Activated naive CD8-positive, alpha-beta T cell (primary cell): ENCODE results near the gene THSD4.

Experiments used
- H3K27ac Mint-ChIP-seq: one replicate; pipeline ENCODE4 v1.8.0; 2021; ENCODE audit warnings: mixed read lengths
- H3K27me3 Mint-ChIP-seq: one replicate; pipeline ENCODE4 v1.8.0; 2021; ENCODE audit warnings: mixed read lengths
- H3K36me3 Mint-ChIP-seq: one replicate; pipeline ENCODE4 v1.8.0; 2021; ENCODE audit warnings: mixed read lengths
- H3K4me1 Mint-ChIP-seq: one replicate; pipeline ENCODE4 v1.8.0; 2021; ENCODE audit warnings: low read depth, mixed read lengths
- H3K4me3 Mint-ChIP-seq: one replicate; pipeline ENCODE4 v1.8.0; 2021; ENCODE audit warnings: mild to moderate bottlenecking, mixed read lengths
- H3K9me3 Mint-ChIP-seq: one replicate; pipeline ENCODE4 v1.8.0; 2021; ENCODE audit warnings: low read depth, mixed read lengths

Gene THSD4

GRCh38 chr15:71811752-71812735, 696.8 kb downstream of the THSD4 start:
- Mint-ChIP-seq H3K36me3 (no peaks in the 10 kb centered on the region), H3K27me3 (no peaks in the 10 kb centered on the region), H3K4me1 (no peaks in the 10 kb centered on the region), H3K27ac (no peak overlapping the region), H3K4me3 (no peak overlapping the region), H3K9me3 (no peaks in the 10 kb centered on the region)

GRCh38 chr15:71812966-71813722, 697.9 kb downstream of the THSD4 start:
- peaks cover 8% of the 10 kb centered on the region for H3K9me3 Mint-ChIP-seq
- H3K36me3 Mint-ChIP-seq, result no peaks in the 10 kb centered on the region
- no peak overlapping the region for H3K27ac Mint-ChIP-seq
- no peaks in the 10 kb centered on the region for H3K27me3 Mint-ChIP-seq
- no peak overlapping the region for H3K4me3 Mint-ChIP-seq
- no peaks in the 10 kb centered on the region for H3K4me1 Mint-ChIP-seq

- Mint-ChIP-seq H3K4me1 (no peaks in the 10 kb centered on the region), H3K9me3 (peaks cover 14% of the 10 kb centered on the region), H3K27me3 (no peaks in the 10 kb centered on the region), H3K27ac (no peak overlapping the region), H3K4me3 (no peak overlapping the region), H3K36me3 (no peaks in the 10 kb centered on the region)
Measured at GRCh38 chr15:71813723-71814470, 698.6 kb downstream of the THSD4 start.

- Mint-ChIP-seq H3K27me3 (no peaks in the 10 kb centered on the region), H3K36me3 (peaks cover under 1% of the 10 kb centered on the region), H3K9me3 (peaks cover 18% of the 10 kb centered on the region), H3K4me3 (no peak overlapping the region), H3K4me1 (no peaks in the 10 kb centered on the region), H3K27ac (no peak overlapping the region)
Measured at GRCh38 chr15:71815301-71815700, 700.0 kb downstream of the THSD4 start.

GRCh38 chr15:71817351-71817750, 702.1 kb downstream of the THSD4 start:
- Mint-ChIP-seq H3K9me3 (peaks cover 26% of the 10 kb centered on the region), H3K27ac (no peak overlapping the region), H3K36me3 (peaks cover 12% of the 10 kb centered on the region), H3K27me3 (no peaks in the 10 kb centered on the region), H3K4me1 (no peaks in the 10 kb centered on the region), H3K4me3 (no peak overlapping the region)

- Mint-ChIP-seq H3K4me3 (no peak overlapping the region), H3K4me1 (no peaks in the 10 kb centered on the region), H3K27me3 (no peaks in the 10 kb centered on the region), H3K36me3 (peaks cover 30% of the 10 kb centered on the region), H3K27ac (no peak overlapping the region), H3K9me3 (peaks cover 41% of the 10 kb centered on the region)
Measured at GRCh38 chr15:71820127-71820526, 704.9 kb downstream of the THSD4 start.

- Mint-ChIP-seq H3K9me3 (peaks cover 43% of the 10 kb centered on the region), H3K27ac (no peak overlapping the region), H3K4me1 (no peaks in the 10 kb centered on the region), H3K27me3 (no peaks in the 10 kb centered on the region), H3K4me3 (no peak overlapping the region), H3K36me3 (peaks cover 43% of the 10 kb centered on the region)
Measured at GRCh38 chr15:71821547-71822129, 706.4 kb downstream of the THSD4 start.

- Mint-ChIP-seq H3K9me3 (peaks cover 36% of the 10 kb centered on the region), H3K36me3 (peaks cover 57% of the 10 kb centered on the region), H3K27ac (no peak overlapping the region), H3K4me3 (no peak overlapping the region), H3K4me1 (no peaks in the 10 kb centered on the region), H3K27me3 (no peaks in the 10 kb centered on the region)
Measured at GRCh38 chr15:71822890-71823630, 707.8 kb downstream of the THSD4 start.

GRCh38 chr15:71823801-71824200, 708.5 kb downstream of the THSD4 start:
- Mint-ChIP-seq H3K4me3 (no peak overlapping the region), H3K27ac (no peak overlapping the region), H3K27me3 (no peaks in the 10 kb centered on the region), H3K4me1 (peaks cover 1% of the 10 kb centered on the region), H3K9me3 (peaks cover 29% of the 10 kb centered on the region), H3K36me3 (peaks cover 64% of the 10 kb centered on the region)

- Mint-ChIP-seq H3K27ac (no peak overlapping the region), H3K9me3 (peaks cover 26% of the 10 kb centered on the region), H3K36me3 (peaks cover 77% of the 10 kb centered on the region), H3K4me1 (peaks cover 2% of the 10 kb centered on the region), H3K4me3 (no peak overlapping the region), H3K27me3 (no peaks in the 10 kb centered on the region)
Measured at GRCh38 chr15:71825021-71825730, 709.9 kb downstream of the THSD4 start.

- H3K4me3 Mint-ChIP-seq, result no peak overlapping the region
- no peaks in the 10 kb centered on the region for H3K27me3 Mint-ChIP-seq
Measured at GRCh38 chr15:71826196-71826595, 710.9 kb downstream of the THSD4 start.

GRCh38 chr15:71830981-71831380, 715.7 kb downstream of the THSD4 start:
- peaks cover 2% of the 10 kb centered on the region for H3K4me1 Mint-ChIP-seq
- no peaks in the 10 kb centered on the region for H3K9me3 Mint-ChIP-seq
- H3K27ac Mint-ChIP-seq, result no peak overlapping the region
- H3K36me3 Mint-ChIP-seq, result peaks cover 51% of the 10 kb centered on the region
- no peaks in the 10 kb centered on the region for H3K27me3 Mint-ChIP-seq
- H3K4me3 Mint-ChIP-seq, result no peak overlapping the region

More at GRCh38 chr15:71826196-71826595, 710.9 kb downstream of the THSD4 start:
- Mint-ChIP-seq H3K36me3 (peaks cover 78% of the 10 kb centered on the region), H3K27ac (no peak overlapping the region), H3K4me1 (peaks cover 2% of the 10 kb centered on the region), H3K9me3 (peaks cover 24% of the 10 kb centered on the region)
